ACHN (cell line): Measurements from ENCODE around the gene LSM7.
A peak's percentile ranks its signal among the peaks of the same experiment; 100 is the strongest.

ENCODE experiments used
- DNase-seq: peaks from one replicate; pipeline ENCODE4 v3.0.0-alpha.2; 2015
- in situ Hi-C: cut with HindIII; loops from 2 replicates; pipeline ENCODE4 v1.10.0; 2017; ENCODE audit warnings: low sequenced_read_pairs, low pct_ligation_motif_present, low pct_unique_long_range_greater_than_20kb

Gene LSM7

DNA sequence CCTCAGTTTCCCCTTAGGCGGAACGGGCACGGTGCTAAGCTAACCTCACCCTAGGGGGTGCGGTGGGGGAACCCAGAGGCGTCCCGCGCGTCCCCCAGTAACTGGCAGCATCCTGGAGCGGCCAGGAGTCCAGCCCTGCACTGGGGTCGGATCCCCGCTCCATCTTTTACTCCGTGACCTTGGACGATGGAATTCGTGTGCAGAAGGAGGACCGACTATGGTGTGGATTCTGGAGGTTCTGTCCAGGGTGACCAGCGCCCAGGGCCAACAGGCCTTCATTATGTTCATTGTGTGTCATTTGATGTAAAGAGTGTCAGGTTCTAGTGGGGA, 728 bp upstream of the LSM7 start:
- DNase-seq = no peak

DNA sequence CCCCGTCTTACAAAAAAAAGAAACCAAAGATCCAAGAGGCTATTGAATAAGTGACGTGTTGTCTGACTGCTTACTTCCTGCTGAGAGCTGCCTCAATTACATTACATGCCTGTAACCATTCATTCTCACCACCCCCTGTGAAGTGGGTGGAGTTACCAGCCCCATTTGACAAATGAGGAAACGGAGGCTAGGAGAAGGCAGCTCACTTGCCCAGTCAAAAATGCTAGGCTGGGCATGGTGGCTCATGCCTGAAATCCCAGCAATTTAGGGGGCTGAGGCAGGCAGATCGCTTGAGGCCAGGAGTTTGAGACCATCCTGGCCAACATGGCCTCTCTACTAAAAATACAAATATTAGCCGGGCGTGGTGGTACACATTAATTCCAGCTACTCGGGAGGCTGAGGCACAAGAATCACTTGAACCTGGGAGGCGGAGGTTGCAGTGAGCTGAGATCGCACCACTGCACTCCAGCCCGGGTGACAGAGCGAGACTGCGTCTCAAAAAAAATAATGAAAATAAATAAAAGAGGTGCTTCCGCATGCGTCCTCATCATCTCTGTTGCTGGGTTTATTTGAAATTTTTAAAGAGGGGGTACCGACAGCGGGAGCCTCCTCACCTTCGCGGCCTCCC, 499 bp downstream of the LSM7 start:
- DNase-seq = peak; percentile 65
- in situ Hi-C loops = no loop called here

More for the DNA sequence above, 728 bp upstream of the LSM7 start:
- in situ Hi-C loops = no loop called here

DNA sequence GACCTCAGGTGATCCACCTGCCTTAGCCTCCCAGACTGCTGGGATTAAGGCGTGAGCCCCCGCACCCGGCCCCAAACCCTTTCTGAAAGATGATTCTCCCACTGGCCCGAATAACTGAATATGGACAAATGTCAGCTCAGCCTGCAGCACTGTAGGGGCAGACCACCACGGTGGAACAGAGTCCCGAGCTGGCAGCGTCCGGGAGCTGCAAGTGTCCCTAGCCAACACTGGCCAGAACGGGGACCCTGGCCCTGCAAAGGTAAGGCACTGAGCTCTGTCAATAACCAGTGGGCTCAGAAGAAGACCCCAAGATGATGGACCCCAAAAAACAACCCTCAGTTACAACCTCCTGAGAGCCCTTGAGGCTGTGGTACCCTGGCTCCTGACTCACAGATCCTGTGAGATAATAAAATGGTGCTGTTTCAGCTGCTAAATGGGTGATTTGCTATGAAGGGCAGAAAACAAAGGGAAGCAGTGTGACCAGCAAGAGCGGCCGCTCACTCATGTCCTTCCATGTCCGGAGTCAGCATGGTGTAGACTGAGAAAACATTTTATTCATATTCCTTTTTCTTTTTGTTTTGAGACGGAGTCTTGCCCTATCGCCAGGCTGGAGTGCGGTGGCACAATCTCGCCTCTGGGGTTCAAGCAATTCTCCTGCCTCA, 1.6 kb downstream of the LSM7 start:
- in situ Hi-C loops = no loop called here
- DNase-seq = no peak

DNA sequence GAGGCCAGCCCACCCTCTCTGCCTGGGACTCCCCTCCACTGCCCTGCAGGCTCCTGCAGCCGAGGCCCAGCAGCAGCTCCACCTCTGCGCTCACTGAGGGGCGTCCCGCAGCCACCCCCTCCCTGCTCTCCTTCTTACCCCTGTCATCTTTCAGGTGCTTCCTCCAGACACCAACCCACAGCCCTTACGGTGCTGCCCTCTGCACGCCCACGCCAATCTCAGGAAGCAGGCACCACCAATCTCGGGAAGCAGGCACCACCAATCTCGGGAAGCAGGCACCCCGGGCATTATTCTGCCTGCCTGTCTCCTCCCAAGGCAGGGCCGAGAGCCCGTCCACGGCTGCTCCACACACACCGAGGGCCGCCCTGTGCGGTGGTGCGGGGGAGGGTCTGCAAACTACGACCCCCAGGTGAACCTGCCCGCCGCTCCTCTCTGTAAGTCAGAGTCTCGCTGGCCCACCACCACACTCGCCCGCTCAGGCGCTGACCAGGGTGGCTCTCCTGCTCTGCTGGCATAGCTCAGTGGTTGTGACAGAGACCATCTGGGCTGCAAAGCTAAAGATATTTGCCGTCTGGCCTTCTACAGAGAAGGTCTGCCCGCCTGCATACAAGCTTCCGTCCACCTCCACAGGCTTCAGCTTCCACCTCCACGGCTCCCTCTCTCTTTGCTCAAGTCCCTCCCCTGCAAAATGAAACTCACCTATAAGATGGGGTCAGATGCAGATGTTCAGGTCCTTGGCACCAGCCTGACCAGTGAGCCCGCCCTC, 2.9 kb downstream of the LSM7 start:
- DNase-seq = no peak
- in situ Hi-C loops = no loop called here

DNA sequence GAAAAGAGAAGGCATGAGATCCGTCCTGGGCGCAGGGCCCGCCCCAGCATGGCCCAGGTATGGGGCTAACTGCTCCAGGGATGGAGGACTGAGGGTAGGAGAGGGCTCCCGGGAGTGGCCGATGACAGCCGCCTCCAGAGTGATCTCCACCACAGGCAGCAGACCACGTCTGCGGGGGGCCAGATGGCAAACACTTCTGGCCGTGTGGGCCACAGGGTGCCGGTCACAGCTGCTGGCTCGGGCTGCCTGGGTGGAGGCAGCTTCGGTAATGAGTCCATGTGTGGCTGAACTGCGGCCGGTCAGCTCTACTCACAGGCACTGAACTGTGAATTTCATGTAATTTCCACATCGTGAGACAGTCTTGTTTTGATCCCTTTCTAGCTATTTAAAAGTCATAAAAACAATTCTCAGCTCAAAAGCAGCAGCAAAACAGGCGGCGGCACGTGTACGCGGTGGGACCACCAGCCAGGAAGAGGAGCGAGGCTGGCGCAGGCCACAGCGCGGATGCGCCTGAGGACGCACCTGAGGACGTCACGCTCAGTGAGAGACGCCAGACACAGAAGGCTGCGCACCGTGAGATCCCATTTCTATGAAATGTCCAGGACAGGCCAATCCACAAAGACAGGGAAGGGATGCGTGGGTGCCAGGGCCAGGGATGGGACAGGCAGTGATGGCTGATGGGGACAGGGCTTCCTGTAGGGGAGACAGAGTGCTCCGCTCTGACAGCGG, 4.0 kb downstream of the LSM7 start:
- in situ Hi-C loops = no loop called here

DNA sequence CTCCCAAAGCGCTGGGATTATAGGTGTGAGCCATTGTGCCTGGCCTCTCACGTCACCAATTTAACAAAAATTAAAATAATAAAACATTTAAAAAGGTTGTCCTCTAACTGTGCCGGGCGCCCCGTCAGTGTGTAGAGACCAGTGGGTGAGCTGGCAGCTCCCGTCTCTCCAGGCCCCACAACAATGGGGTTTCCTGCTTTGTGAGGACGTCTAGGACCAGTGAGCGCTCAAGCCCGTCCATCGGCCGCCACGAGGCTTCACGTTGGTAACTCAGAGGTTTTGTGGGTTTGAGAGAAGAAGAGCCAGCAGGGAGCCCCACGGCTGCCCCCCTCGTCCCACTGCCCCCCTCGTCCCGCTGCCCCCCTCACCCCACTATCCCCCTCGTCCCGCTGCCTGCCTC, 4.7 kb downstream of the LSM7 start:
- DNase-seq = no peak
- in situ Hi-C loops = no loop called here

More for the DNA sequence above, 4.0 kb downstream of the LSM7 start:
- no peak for DNase-seq

DNA sequence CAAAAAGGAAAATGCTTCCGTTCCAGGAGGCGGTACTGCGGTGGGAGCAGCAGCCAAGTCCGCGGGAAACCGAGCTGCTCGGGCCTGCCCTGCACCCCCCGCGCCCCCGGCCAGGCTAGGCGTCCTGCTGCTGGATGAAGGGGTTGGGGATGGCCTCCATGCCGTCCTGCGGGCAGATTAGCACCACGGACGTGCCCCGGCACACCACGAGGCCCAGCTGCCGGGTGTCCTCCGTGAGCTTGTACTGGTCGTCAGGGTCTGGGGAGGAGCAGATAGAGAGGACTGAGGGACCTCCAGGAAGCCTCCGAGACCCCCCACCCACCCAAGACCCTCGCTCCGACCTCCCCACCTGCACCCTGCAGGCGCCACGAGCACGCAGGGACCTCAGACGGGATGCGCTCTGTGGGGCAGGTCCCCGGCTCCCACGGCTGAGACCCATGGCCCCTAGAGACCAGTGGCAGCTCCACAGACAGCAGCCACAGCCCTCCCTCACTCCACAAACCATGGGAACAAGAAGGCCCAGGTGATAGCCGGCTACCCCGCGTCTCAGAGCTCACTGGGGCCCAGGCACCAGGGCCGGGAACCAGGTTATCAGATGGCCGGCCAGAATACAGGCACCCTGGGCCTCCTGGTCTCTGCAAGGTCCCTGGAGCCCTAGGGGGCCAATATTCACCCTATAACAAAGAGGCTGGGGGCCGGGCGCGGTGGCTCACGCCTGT, 6.7 kb downstream of the LSM7 start:
- DNase-seq = no peak
- in situ Hi-C loops = no loop called here

DNA sequence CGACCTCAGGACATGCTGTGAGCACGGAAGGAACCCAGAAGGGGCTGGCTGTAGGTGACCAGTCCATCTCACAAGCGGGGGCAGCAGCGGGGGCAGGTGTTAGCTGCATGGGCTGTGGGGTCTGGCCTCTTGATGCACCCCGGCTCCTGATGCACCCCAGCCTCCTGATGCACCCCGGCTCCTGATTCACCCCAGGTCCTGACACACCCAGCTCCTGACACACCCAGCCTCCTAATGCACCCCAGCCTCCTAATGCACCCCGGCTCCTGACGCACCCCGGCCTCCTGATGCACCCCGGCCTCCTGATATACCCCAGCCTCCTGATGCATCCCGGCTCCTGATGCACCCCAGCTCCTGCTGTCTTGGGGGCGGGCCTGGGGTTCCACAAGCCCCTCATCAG, 7.4 kb downstream of the LSM7 start:
- in situ Hi-C loops = no loop called here
- no peak for DNase-seq

DNA sequence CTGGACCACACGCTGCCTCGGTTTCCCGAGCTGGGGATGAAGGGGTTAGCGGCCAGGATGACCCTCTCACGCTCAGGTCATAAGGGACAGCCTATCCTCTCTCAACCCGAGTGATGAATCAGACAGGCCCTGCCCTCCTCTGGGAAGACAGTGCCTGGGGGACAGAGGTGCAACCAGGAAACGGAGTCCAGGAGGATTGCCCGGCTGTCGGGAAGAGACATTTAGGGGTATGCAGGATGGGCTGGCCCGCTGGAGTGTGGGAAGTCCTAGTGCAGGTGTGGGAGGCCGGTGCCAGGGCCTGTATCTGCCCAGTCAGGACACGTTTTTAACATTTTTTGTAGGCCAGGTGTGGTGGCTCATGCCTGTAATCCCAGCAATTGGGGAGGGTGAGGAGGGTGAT, 8.3 kb downstream of the LSM7 start:
- no peak for DNase-seq
- in situ Hi-C loops = no loop called here

DNA sequence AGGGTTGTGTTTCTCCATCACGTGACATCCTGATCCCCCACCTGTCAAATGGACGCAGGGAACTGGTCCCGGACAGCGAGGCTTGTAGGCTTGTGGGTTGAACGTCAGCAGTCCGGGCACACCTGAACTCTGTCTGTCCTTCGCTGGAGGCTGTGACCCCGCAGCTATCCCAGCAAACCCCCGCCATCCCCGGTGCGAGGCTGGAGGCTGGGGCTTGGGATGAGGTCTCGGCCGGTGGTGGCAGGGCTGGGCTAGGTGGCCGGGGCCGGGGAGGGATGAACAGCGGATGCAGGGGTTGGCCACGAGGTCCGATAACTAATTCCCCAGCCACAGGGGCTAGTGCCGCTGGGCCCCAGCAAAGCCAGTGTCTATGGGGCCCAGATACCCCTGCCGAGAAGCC, 8.8 kb downstream of the LSM7 start:
- no peak for DNase-seq
- in situ Hi-C loops = no loop called here

DNA sequence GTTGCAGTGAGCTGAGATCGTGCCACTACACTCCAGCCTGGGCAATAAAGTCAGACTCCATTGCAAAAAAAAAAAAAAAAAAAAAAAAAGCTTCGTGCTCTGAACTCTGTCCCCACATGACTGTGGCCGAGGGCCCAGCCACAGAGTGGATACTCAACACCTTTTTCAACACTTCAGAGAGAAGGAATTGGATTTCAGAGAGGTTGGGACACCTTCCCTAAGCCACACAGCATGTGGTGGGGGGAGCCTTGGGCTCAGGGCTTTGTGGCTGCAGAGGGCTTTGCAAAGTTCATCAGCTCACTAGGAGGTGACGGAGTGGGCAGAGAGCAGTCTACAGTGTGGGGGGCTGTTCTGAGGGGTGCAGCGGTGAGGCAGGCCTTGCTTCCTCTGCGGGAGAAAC, 9.5 kb downstream of the LSM7 start:
- in situ Hi-C loops = no loop called here
- no peak for DNase-seq

DNA sequence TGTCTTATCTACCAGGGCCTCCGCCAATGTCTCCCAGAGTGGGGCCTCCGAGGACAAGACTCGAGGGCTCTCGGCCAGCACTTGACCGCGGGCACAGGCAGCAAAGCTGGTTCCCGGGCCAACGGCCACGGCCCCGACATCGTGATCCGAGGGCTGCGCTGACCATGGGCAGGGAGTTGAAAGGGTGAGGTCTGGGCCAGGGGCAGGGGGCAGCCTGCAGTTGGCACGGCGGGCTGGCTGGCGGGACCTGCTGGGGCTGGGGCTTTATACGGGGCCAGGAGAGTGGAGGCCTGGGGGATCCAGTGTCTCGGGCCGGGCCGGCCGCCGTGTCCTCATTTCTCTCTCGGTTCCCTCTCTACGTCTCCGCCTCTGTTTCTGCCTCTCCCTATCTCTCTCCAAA, 10.6 kb downstream of the LSM7 start:
- in situ Hi-C loops = no loop called here

DNA sequence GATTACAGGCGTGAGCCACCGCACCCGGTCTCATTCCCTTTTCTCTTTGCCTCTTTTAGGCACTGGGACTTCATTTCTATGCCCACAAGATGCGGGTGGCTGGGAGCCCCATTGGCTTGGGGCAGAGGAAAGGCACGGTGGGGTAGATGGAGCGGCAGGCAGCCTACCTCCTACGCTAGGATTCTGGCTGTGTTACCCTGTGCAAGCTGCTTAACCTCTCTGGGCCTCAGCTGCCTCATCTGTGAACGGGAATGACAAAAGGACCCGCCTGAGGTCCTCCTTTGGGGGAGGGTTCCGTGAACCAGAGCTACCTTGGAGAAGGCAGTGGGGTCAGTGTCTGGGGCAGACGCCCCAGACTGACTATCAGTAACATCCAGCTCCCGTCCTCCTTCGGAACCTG, 11.1 kb downstream of the LSM7 start:
- DNase-seq = no peak

More for the DNA sequence above, 10.6 kb downstream of the LSM7 start:
- DNase-seq = no peak

DNA sequence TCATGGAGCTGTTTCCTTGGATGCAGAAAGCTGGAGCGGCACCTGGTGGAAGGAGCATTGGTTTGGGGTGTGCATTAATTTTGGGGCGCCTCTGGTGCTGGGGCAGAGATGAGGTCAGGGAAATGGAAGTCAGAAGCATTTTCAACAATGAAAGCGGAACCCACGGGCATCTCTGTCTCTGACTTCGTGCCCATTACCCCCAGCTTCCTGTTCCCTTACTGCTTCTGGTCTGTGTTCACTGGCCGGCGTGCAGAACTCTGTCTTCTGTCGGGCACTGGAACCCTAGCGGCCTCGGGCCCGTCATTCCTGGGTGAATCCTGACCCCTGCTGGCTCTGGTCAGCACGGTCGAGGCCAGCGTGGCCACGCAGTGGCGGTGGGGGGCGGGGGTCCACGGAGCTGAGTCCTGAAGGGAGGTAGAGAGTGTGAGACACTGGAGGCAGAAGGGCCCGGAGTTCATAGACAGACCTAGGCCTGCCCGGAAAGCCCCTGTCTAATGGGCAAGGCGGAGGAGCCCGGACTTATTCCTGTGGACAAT, 12.5 kb downstream of the LSM7 start:
- peak; percentile 59 for DNase-seq
- in situ Hi-C loops = no loop called here

More for the DNA sequence above, 11.1 kb downstream of the LSM7 start:
- in situ Hi-C loops = no loop called here

DNA sequence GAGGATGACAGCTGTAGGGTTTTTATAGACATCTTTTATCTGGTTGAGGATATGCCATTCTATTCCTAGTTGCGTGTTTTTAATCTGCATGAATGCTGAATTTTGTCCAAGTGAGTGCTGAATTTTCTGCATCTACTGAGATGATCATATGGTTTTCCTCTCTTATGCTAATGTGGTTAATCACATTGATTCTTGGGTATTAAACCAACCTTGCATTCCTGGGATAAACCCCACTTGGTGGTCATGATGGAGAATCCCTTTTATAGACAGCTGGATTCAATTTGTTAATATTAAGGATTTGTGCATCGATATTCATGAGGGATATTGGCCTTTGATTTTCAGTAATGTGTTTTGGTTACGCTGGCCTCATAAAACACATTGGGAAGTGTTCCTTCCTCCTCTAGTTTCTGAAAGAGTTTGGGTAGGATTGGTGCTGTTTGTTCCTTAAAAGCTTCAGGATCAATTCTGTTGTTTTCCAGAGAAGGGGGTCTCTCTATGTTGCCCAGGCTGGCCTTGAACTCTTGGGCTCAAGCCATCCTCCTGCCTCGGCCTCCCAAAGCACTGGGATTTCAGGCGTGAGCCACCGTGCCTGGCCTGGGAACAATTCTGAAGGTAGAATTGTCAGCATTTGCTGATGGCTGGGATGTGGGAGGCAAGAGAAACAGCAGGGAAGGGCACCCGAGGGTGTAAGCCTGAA, 13.1 kb downstream of the LSM7 start:
- no peak for DNase-seq
- in situ Hi-C loops = no loop called here

DNA sequence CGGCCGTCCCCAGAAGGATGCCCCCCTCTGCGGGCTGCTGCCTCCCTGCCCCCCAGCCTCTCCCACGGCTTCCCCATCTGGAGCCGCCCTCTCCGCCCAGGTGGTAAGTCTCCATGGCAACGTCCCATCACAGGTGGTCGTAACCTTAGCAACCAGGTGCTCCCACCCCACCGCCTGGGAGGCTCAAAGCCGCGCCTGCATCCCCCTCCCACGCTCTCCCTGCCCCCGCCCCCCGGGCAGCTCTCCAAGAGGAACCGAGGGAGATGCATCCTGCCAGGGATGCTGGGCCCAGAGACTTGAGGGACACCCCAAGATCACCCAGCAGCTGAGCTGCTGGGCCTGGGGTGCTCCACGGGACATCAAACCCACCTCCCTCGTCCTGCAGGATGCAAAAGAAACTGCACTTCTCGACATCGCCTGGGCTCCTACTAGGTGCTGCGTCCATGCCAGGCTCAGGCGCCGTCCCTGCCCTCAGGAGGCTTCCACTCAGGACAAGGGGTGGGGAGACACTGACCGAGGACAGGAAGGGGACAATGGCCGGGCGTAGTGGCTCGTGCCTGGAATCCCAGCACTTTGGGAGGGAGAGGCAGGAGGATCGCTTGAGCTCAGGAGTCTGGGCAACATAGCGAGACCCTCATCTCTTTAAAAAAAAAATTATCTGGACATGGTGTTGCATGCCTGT, 15.4 kb downstream of the LSM7 start:
- DNase-seq = no peak
- in situ Hi-C loops = no loop called here

DNA sequence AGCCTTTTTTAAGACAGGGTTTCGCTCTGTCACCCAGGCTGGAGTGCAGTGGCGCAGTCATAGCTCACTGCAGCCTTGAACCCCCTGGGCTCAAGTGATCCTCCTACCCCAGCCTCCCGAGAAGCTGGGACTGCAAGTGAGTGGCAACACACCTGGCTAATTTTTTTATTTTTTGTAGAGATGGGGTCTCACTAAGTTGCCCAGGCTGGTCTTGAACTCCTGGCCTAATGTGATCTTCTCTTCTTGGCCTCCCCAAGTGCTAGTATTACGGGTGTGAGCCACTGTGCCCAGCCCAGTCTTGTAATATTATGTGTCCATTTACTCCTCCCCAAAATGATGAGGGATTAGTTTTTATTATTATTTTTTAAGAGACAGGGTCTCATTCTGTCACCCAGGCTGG, 17.3 kb downstream of the LSM7 start:
- DNase-seq = no peak
- in situ Hi-C loops = no loop called here
